ENCODE data around the gene BLOC1S5. TPM values are rescaled to one million over a fixed set of nuclear protein-coding genes. Genes with fewer than 3 reads are reported as not detected.

Gene BLOC1S5
- total and polyA plus RNA-seq, 11 donors, result 4.3 to 15.2 (median 8.8) TPM

DNA sequence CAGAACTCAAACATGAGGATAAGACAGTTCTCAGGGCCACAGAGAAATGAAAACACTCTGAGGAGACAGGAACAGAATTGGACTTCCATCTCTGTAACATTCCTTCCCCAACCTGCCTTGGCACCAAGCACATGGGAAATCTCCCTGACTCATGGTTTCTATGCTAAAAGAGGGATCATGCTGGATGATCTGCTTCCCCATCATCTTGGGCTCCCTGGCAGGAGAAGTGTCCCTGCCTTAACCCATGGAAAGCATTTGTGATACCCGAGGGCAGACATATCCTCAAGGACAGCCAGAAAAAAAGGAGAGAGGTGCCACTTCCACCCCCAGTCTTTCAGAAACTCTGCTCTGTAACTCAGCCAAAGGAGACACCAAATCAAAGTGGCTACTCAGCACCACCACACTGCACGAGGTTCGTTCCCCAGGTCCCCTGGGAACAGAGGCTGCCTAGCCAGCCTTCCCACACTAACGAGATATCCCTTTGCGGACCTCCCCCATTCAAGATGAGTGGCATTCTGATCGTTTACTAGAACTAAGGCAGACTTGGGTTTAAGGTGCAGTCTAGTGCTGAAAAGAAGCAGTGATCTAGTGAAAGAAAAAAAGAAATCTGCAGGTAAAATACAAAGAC lies 34.8 kb downstream of the BLOC1S5 start:
- intact Hi-C loops (cut with DNase I), result loop anchor here in 1 of 10 donors (5.0 kb wide), 1 partner anchor 33 kb away; the partner anchor contains the start of gene BLOC1S5
- peaks cover 0 to 33% (median 22%) of the 10 kb centered on the region in 12 donors for H3K4me1 ChIP-seq
- H3K36me3 ChIP-seq, result peaks cover 0 to 6% (median 0%) of the 10 kb centered on the region in 9 donors
- ATAC-seq (peak in 3 of 4 donors; percentile 12 to 51 (median 45)), DNase-seq (no peak)
- H3K9me3 ChIP-seq, result peaks cover 0 to 14% (median 0%) of the 10 kb centered on the region in 12 donors
- TF ChIP-seq CTCF (IDR thresholded peaks at IDR 0.05), result no peak
- no peak for TF ChIP-seq POLR2A (IDR thresholded peaks at IDR 0.05)
- no peak overlapping the region for H3K4me3 ChIP-seq
- no peaks in the 10 kb centered on the region for H3K27me3 ChIP-seq
- peak overlapping the region in 7 of 12 donors; percentile 28 to 78 (median 68) for H3K27ac ChIP-seq
- WGBS, 4 donors, result 17 to 39% (median 23%) methylated on average over 6 of the region's 6 CpGs

GRCh38 chr6:8027965-8028651 lies 36.1 kb downstream of the BLOC1S5 start:
- ATAC-seq (peak; percentile 29 to 87 (median 80)), DNase-seq (peak in 1 of 5 donors; percentile 33)
- H3K4me3 ChIP-seq, result no peak overlapping the region
- peaks cover 0 to 13% (median 0%) of the 10 kb centered on the region in 12 donors for H3K9me3 ChIP-seq
- H3K36me3 ChIP-seq, result peaks cover 0 to 8% (median 0%) of the 10 kb centered on the region in 9 donors
- intact Hi-C loops (cut with DNase I), result loop anchor here in 1 of 10 donors (5.0 kb wide), 1 partner anchor 34 kb away; the partner anchor contains the start of gene BLOC1S5
- TF ChIP-seq CTCF (IDR thresholded peaks at IDR 0.05) (no peak), POLR2A (IDR thresholded peaks at IDR 0.05) (no peak)
- 27 to 47% (median 37%) methylated on average over 2 of the region's 2 CpGs for WGBS, 4 donors
- H3K27ac ChIP-seq, result peak overlapping the region; percentile 3 to 78 (median 59)
- H3K27me3 ChIP-seq, result no peaks in the 10 kb centered on the region
- peaks cover 0 to 33% (median 22%) of the 10 kb centered on the region in 12 donors for H3K4me1 ChIP-seq

DNA sequence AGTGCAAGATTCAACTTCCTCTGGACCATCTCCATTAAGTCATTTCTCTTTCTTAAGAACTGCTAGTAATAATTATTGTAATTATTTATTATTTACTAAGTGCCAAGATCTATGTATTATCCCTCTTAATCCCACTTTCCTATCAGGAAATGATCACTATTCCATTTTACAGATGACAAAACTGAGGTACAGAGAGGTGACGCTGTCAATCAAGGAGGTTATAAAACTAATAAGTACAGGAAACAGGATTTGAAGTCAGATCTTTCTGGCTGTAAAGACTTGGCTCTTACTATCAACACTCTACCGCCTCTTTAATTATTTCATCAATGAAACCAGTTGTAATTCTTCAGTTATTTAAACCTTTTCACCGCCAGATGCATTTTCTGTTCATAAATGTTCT lies 37.4 kb downstream of the BLOC1S5 start:
- H3K27ac ChIP-seq, result peak overlapping the region in 1 of 12 donors; percentile 73
- intact Hi-C loops (cut with DNase I), result loop anchor here in 1 of 10 donors (5.0 kb wide), 1 partner anchor 36 kb away; the partner anchor contains the start of gene BLOC1S5

More for the DNA sequence above, 37.4 kb downstream of the BLOC1S5 start:
- no peaks in the 10 kb centered on the region for H3K27me3 ChIP-seq
- TF ChIP-seq CTCF (IDR thresholded peaks at IDR 0.05) (no peak), POLR2A (IDR thresholded peaks at IDR 0.05) (no peak)
- peaks cover 0 to 33% (median 22%) of the 10 kb centered on the region in 12 donors for H3K4me1 ChIP-seq
- WGBS, 4 donors, result 81 to 97% (median 96%) methylated on average over 3 of the region's 3 CpGs
- ATAC-seq (no peak), DNase-seq (no peak)
- H3K9me3 ChIP-seq, result peaks cover 0 to 8% (median 0%) of the 10 kb centered on the region in 12 donors
- H3K36me3 ChIP-seq, result peaks cover 0 to 9% (median 0%) of the 10 kb centered on the region in 9 donors
- no peak overlapping the region for H3K4me3 ChIP-seq

Data from heart left ventricle (tissue), 16 donors.